ENCODE data around the gene TMEM51. TPM values are rescaled to one million over a fixed set of nuclear protein-coding genes. Genes with fewer than 3 reads are reported as not detected.

Gene TMEM51
- total and polyA plus RNA-seq, 9 of the 15 experiments (the other 6 are each of a cell fraction or from before 2014, with no cell fraction given) = 0.06 to 1.4 (median 0.58) TPM

- TF ChIP-seq ETV6 (IDR thresholded peaks at IDR 0.05; ENCODE audit: borderline replicate concordance in 1 of 2, low read depth in 2 of 2, low read length in 1 of 2) = no peak
- TF ChIP-seq ETV6 (CRISPR knock-in tag; IDR thresholded peaks at IDR 0.05; ENCODE audit: borderline replicate concordance) = no peak
- no peak for TF ChIP-seq ZNF76 (CRISPR knock-in tag; IDR thresholded peaks at IDR 0.05; ENCODE audit: borderline replicate concordance)
- TF ChIP-seq BCL6 (CRISPR knock-in tag; IDR thresholded peaks at IDR 0.05) = no peak
- TF ChIP-seq RCOR1 (IDR thresholded peaks at IDR 0.05; ENCODE audit: borderline replicate concordance in 1 of 2, low read depth in 2 of 2, low read length in 2 of 2) = 0 out of 4 replicates have a peak, but pooled peaks of 1 of the 2 experiments have one; percentile 46
- TF ChIP-seq SETDB1 (IDR thresholded peaks at IDR 0.05; ENCODE audit: low read length) = no peak
- peak; percentile 52; the same call in 1 of the 2 replicates for TF ChIP-seq JUND (IDR thresholded peaks at IDR 0.05; ENCODE audit: borderline replicate concordance, low read depth, low read length)
- TF ChIP-seq JUND (tag; IDR thresholded peaks at IDR 0.05; ENCODE audit: borderline replicate concordance, low read depth, low read length) = no peak
- no peak for TF ChIP-seq RNF2 (IDR thresholded peaks at IDR 0.05)
- TF ChIP-seq DLX4 (CRISPR knock-in tag; IDR thresholded peaks at IDR 0.05) = no peak
- TF ChIP-seq STAT6 (CRISPR knock-in tag; IDR thresholded peaks at IDR 0.05) = no peak
- no peak for TF ChIP-seq KAT2B (IDR thresholded peaks at IDR 0.05; ENCODE audit: low read depth, low read length)
- no peak for TF ChIP-seq ZBTB2 (IDR thresholded peaks at IDR 0.05)
- no peak for TF ChIP-seq HDAC1 (IDR thresholded peaks at IDR 0.05)
- no peak for TF ChIP-seq KLF6 (CRISPR knock-in tag; IDR thresholded peaks at IDR 0.05; ENCODE audit: borderline replicate concordance)
Measured at GRCh38 chr1:15128520-15129313, 24.8 kb upstream of the TMEM51 start (continued).
